ENCODE measurements around the gene INTS6.
"Not testable (repeated sequence)": the region's sequence is repeated elsewhere in the genome, so short reads cannot be mapped to it uniquely, and the experiment has no call there.

Gene INTS6

DNA sequence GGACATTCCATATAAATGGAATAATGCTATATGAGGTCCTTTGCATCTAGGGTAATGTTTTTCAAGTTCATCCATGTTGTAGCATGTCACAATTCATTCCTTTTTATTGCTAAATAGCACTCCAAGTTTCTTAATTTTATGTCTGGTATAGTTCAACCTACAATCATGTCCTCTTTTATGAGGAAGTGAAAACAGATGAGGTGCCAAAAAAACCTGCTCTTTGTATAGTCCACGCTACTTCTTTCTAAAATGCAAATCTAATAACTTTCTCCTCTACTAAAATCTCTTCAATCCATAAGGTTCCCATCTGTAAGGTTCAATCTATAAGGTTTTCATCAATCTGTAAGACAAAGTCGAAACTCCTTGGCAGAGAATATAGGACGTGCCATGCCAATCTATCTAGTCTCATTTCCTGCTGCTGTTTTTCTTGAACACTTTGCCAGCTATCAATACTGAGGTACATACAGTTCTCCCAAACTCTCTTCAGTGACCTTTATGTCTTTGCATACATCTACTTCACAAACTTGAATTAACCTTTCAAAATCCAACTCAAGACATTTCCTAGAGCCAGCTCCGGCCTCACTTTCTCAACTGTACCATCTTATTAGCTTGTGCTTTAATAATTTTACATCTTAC, 33.7 kb downstream of the INTS6 start:
- Histone ChIP-seq H3K27ac (no peak overlapping the region), H3K4me3 (no peak overlapping the region)

DNA sequence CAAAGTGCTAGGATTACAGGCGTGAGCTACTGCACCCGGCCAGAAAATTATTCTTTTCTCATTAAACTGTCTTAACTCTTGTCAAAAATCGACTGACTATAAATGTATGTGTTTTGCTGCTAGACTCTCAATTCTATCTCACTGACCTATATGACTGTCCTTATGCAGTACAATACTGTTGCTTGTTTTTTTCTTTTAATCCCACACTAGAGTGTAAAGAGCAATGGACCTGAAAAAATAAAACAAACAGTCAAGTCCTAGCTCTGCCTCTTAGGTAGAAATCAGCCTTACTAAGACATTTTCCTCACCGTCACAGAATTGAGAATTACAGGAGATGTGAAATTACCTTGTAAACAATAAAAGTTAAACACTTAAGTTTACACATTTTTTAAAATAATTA, 35.1 kb downstream of the INTS6 start:
- H3K27ac ChIP-seq: no peak overlapping the region

DNA sequence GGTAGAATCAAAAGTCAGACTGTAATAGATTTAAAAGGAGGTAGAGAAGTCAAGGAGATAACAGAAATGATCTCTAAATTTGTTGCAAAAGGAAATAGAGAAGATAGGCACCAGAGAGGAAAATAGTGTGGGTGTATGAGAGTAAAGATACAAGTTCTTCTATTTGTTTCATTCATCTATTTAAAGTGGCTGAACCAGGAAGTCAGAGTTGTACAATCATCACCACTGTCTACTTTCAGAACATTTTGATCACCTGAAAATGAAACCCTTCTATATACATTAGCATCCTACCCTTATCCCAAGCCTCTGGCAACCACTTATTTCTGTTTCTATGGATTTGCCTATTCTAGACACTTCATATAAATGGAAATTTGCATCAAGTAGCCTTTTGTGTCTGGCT, 36.7 kb downstream of the INTS6 start:
- no peak overlapping the region for H3K27ac ChIP-seq
- no peak overlapping the region for H3K4me3 ChIP-seq

More for the DNA sequence above, 35.1 kb downstream of the INTS6 start:
- no peak overlapping the region for H3K4me3 ChIP-seq

DNA sequence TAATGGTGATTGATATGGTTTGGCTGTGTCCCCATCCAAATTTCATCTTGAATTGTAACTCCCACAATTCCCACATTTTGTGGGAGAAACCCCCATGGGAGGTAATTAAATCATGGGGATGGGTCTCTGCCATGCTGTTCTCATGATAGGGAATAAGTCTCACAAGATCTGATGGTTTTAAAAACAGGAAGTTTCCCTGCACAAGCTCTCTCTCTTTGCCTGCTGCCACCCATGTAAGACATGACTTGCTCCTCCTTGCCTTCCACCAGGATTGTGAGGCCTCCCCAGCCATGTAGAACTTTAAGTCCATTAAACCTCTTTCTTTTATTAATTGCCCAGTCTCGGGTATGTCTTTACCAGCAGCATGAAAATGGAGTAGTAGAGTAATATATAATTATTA, 37.5 kb downstream of the INTS6 start:
- not testable (repeated sequence) for H3K27ac ChIP-seq, H3K4me3 ChIP-seq

DNA sequence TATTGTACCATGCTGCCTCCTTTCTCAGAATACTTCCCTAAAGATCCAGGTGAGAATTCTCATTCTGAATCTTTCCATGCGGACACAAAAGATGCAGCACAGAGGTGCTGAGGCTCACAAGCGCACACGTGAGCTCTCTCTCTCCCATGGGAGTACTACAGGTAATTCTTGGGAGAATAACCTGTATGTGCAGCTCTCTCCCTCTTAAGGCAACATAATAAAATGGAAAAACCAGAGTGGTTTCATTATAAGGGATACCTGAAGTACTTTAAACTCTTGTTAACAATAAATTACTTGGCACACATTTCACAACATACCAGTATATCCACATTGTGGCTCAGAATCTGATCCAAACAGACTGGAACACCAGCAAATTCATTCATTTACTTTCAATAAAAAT, 40.4 kb downstream of the INTS6 start:
- H3K4me3 ChIP-seq: no peak overlapping the region
- no peak overlapping the region for H3K27ac ChIP-seq

DNA sequence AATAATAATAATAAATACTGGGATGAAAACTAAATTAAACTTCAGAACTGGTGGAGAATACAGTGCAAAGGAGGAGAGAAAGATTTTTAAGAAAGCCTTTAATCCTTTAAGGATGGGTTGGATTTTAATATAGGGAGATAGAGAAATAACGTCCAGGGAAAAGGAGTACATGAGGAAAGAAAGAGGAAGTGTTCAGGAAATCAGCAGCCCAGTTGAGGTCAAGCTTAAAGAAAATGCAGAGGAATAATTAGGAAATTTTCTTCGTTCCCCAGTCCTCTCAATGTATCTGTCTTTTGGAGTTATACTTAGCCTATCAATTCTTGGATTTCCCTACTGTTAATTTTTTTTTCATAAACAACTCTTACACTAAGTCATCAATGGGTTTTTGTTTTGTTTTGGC, 47.7 kb downstream of the INTS6 start:
- peak overlapping the region in 1 of 21 experiments; percentile 7 for H3K27ac ChIP-seq

DNA sequence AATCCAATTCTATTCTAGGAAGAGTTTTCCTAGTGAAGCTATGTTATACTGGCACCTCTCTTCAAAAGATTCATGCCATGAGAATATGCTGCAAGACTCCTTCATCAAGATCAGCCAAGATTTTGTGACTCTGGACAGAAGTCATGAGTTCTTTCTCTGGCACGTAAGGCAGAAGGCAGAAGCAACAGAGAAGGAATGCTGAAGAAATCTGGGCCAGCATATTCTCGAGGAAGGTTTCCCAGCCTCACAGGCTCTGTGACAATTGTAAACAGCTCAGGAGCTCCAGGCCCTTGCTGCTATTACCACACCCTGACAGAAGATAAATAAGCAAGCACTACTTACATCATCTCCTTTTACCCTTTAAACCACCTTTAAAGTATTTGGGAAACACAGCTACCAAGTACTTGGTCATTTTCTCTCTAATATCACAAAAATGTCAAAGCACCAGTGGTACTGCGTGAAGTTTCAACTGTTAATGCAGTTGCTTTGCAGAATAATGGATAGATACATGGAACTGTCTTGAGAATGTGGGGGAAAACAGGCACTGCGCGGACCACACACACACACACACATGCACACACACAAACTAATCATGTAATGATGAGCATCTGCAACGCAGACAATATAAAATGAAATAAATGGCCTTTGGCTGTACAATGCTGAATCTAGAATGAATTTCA, 55.4 kb downstream of the INTS6 start:
- peak overlapping the region in 3 of 21 experiments; percentile 17 to 32 (median 26) for H3K27ac ChIP-seq
- H3K4me3 ChIP-seq: no peak overlapping the region

More for the DNA sequence above, 47.7 kb downstream of the INTS6 start:
- no peak overlapping the region for H3K4me3 ChIP-seq

DNA sequence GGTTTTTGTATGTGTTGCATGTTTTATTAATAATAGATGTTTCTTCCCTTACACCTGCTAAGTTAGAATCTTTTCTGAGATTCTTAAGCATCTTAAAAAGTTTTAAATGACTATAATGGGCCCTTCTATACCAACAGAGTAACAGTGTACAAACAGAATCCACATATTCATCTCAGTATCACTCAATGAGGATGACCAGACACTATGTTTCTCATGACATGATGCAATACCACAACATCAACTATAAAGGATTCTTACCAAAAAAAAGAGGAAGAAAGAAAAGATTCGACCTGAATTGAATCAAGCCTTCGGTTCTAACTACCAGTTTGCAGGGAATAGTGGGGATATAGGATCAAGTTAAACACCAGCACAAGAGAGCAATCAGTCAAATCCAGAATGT, 56.5 kb downstream of the INTS6 start:
- peak overlapping the region in 2 of 21 experiments; percentile 17 to 30 for H3K27ac ChIP-seq
- H3K4me3 ChIP-seq: no peak overlapping the region

DNA sequence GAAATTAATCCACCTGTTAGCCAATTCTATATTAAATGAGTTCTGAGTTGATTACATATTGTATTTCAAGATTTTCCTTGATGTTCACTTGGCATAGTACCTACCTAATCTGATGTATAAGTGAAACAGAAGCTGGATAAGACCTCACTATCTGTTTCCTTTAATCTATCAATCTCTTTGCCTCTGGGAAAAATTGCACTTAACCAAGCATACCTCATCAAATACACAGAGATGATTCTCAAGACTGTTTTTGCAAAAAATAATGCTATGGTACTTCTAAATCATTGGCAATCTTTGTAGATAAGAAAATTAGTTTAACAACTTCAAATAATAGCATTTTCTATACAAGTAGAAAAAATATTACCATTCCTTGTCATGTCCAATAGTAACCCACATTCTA, 58.1 kb downstream of the INTS6 start:
- no peak overlapping the region for H3K27ac ChIP-seq
- no peak overlapping the region for H3K4me3 ChIP-seq

DNA sequence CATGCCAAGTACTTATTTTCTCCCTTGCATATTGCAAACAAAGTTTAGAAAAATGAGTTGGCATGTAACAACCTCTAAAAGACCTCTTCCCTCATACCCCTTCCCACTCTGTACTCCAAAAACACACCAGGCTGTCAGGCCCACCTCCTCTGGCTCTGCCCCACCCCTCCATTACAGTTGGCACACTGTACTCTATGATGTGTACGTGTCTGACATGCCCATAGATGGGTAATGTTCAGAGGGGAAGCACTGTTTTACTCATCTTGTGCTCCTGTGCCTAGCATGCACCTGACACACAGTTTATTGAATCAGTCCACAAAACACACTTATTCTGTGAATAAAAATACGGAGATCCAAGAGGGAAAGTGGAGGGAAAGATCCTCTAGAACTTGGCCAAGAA, 67.7 kb downstream of the INTS6 start:
- H3K4me3 ChIP-seq: no peak overlapping the region
- H3K27ac ChIP-seq: no peak overlapping the region

DNA sequence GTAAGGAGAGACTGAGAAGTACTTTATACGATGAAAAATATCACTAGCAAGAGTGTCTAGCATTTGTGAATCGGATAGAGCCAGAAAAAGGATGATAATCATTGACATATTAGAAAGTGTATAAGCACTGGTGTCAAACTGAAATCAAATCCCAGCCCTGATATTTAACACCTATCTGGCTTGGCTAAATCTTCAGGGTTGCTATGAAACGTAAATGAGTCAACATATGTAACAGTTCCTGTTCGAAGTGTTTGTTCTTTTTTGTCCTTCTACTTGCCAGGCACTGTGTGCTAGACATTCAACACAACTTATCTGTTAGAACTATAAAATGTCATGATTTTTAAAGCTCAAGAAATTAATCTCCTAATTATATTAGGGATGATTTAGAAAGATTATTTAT, 72.6 kb downstream of the INTS6 start:
- Histone ChIP-seq H3K4me3 (no peak overlapping the region), H3K27ac (no peak overlapping the region)

DNA sequence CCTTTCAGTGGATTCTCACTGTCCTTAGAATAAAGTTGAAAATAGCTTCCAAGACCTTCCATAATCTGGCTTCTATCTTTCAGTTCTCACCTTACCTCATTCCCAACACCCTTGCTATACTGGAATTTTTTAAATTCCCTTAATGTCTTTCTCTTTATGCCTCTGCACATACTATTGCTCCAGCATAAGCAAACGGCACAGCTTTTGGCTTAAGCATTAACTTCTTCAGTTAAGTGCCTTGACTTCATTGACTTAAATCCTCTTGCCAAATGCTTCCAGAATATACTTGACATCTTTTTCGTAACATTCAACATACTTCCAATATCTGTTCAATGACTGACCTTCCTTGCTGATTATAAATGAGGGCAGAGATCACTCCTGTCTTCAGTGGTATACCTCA, 79.4 kb downstream of the INTS6 start:
- H3K27ac ChIP-seq: no peak overlapping the region
- H3K4me3 ChIP-seq: no peak overlapping the region

DNA sequence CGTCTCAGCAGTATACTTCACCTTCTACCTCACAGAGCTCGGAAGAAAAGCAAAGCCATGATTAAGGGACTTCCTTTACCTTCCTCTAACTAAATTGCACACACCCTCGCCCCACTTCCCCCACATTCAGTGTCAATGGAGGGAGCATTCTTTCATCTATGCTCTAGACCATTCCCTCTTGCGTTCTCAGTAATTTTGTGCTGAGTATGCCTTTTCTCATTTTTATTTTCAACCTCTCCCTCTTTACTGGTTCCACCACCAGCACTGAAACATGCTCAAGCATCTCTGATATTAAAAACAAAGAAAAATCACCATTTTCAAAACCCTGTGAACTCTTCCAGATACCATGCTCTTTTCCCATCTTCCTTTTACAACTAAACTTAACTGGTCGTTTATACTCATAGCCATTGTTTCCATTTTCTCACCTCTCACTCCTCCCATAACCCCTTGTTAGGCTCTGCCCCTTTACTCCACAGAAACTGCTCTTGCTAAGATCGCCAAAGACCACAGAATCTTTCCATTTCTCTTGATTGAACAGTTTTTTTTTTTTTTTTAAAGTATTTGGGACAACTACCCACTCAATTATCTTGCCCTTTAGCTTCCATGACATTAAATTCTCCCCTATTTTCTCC, 81.0 kb downstream of the INTS6 start:
- no peak overlapping the region for H3K4me3 ChIP-seq
- no peak overlapping the region for H3K27ac ChIP-seq

DNA sequence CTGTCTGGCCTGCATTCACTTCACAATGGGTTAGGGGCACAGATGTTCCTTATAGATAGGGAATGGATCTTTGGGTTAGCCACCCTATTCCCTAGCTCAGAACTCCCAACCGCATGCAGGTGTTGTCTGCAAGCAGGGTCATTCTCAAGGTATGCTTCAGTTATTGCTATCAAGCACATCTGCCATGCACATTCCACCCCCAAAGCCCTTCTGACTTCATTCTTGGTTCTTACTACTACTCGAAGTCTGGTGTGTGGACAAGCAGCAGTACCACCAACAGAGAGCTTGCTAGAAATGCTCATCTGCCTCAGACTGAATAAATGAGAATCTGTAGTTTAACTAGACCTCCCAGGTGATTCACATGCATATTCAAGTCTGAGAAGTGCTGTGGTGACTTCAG, 82.0 kb downstream of the INTS6 start:
- Histone ChIP-seq H3K27ac (no peak overlapping the region), H3K4me3 (no peak overlapping the region)

DNA sequence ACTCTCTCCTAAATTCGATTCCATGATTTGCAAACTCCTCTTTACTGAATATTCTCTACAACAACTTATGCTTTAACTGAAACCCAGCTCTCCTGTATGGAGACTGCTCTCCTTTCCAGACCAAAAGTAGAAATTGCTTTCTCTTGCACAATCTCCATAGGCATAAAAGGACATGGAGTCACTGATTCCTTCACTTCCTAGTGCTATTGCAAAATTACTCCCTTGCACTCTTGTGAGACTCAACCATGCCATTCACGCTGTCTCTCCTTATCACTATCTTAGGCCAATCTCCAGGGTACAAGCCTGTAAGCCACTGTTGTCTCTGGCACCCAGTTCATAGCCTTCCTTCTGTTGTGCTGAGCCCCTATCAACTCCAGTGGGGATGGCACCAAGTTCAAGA, 82.7 kb downstream of the INTS6 start:
- Histone ChIP-seq H3K4me3 (no peak overlapping the region), H3K27ac (no peak overlapping the region)

DNA sequence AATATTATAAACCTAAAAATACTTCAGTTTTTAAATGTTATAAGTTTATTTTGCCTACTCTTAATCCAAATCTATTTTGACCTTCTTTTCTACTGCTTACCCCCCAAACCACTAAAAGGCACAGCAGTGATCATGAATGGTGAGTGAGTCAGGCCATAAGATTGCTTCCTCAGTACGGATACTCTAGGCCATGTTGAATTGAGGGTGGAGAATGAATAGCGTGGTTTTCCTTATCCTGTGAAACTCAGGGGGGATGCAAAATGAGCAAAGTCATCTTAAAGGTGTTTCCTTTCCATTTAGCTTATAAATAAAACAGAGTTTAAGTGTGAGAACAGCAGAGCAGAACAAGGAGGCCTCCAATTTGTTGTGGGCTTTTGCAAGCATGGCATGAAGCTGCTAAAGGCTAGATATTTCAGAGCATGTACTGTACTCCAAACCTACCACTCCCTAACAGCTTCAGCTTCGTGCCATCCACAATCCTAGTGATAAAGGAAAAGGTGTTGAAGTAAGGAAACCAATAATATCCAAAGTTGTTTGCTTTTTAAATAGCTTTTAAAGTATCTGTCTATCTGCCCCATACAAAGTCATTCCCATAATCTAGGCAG, 88.3 kb downstream of the INTS6 start:
- no peak overlapping the region for H3K4me3 ChIP-seq
- peak overlapping the region in 1 of 21 experiments; percentile 3 for H3K27ac ChIP-seq

DNA sequence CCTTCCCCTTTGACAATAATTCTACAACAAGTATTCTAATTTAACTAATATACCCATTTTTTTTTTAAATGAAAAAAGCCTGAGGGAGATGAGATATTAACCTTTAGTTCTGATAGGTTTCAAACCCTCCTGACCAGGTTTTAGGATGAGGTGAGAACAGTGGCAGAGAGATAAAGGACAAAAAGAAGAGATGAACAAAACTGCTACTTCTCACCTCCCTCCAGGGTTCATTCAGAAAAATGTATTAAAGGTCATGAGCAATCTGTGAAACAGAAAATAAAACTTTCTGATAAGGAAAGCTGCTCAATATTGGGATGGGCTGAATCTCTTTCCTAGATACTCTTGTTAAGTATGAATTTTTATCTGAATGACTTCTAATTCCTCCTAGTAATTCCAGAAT, 89.2 kb downstream of the INTS6 start:
- Histone ChIP-seq H3K27ac (no peak overlapping the region), H3K4me3 (no peak overlapping the region)

DNA sequence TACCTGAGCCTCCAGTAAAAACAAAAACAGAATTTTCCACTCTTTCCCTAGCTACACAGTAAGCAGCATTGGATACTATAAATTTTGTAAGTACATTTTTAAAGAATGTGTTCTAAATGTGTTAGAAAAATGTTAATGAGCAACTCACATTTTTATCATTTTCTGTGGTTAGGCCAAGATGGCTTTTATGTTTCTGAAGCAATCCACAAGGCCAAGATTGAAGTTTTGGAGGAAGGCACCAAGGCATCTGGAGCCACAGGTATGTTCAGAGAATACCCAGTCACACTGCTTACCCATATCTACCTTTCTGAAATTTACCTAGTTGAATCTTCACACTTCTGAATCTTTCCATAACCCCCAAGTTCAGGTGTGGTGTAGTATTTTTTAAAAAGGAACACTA, 91.7 kb downstream of the INTS6 start:
- Histone ChIP-seq H3K4me3 (no peak overlapping the region), H3K27ac (no peak overlapping the region)

DNA sequence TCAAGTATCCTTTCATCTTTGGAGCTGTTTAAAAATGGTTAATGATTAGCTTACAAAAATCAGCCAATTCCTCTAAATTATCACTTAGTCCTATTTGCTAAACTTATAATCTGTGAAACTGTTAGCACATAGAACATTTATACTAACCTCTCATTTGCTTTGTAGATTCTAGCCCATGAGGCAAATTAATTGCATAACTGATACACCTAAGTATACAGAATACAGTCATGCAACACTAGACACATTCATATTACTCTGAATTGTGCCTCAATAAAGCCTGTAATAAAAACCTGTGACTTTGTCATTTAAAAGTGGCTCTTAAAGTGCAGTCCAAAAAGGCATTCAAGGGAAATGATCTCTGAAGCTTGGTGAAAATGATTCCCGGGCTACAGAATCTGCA, 92.3 kb downstream of the INTS6 start:
- no peak overlapping the region for H3K4me3 ChIP-seq
- H3K27ac ChIP-seq: no peak overlapping the region

DNA sequence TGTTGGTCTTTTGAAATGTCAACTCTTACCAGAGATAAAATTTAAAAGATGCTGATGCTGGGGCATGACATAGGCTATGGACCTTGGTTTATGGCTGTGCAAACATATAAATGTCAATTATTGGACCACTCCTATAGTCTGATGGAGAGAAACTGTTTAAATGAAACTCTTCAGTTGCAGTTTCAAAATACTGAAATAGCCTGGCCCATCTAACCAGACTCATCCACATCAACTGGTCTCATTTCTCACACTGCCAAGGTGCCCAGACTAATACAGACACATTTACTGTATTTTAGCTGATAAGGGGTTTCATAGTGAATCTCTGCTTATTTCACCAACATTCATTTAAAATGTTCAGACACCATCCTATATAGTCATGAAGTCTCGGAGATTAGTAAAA, 93.5 kb downstream of the INTS6 start:
- no peak overlapping the region for H3K27ac ChIP-seq
- no peak overlapping the region for H3K4me3 ChIP-seq

Data from skin epidermis (tissue), 12 donors.